GM12892 (cell line): ENCODE measurements around the gene PKM. TPM values are rescaled to one million over a fixed set of nuclear protein-coding genes. Genes with fewer than 3 reads are reported as not detected.
"Not testable (repeated sequence)": the region's sequence is repeated elsewhere in the genome, so short reads cannot be mapped to it uniquely, and the experiment has no call there.

Source experiments
- DNase-seq: peaks from one replicate; pipeline ENCODE4 v3.0.0; 2011; ENCODE audit not compliant: insufficient read length
- FAIRE-seq: peaks from 2 replicates; lab custom pipeline; 2011; peaks lifted over from hg19 to GRCh38; lab: Jason Lieb, UNC
- POLR2A ChIP-seq: IDR thresholded peaks from 2 replicates; pipeline ENCODE4 v1.6.1; 2011; ENCODE audit warnings: low read depth, low read length, control low read depth
- POLR2AphosphoS5 ChIP-seq: IDR thresholded peaks from 2 replicates; pipeline ENCODE4 v1.6.1; 2011; ENCODE audit warnings: low read depth, low read length, control low read depth
- TAF1 ChIP-seq: IDR thresholded peaks from 2 replicates; pipeline ENCODE4 v1.6.1; 2011; ENCODE audit warnings: low read depth, mild to moderate bottlenecking, control low read depth, low read length, borderline replicate concordance
- polyA plus RNA-seq: library from polyadenylated mRNA; unstranded; fragments of >200 nt; gene quantifications from one replicate; pipeline ENCODE4 v1.2.1, GENCODE V29; 2012; ENCODE audit warnings: missing spikeins, inconsistent platforms; ENCODE audit not compliant: missing spikeins

PKM gene
- polyA plus RNA-seq, result 1,976 TPM

DNA sequence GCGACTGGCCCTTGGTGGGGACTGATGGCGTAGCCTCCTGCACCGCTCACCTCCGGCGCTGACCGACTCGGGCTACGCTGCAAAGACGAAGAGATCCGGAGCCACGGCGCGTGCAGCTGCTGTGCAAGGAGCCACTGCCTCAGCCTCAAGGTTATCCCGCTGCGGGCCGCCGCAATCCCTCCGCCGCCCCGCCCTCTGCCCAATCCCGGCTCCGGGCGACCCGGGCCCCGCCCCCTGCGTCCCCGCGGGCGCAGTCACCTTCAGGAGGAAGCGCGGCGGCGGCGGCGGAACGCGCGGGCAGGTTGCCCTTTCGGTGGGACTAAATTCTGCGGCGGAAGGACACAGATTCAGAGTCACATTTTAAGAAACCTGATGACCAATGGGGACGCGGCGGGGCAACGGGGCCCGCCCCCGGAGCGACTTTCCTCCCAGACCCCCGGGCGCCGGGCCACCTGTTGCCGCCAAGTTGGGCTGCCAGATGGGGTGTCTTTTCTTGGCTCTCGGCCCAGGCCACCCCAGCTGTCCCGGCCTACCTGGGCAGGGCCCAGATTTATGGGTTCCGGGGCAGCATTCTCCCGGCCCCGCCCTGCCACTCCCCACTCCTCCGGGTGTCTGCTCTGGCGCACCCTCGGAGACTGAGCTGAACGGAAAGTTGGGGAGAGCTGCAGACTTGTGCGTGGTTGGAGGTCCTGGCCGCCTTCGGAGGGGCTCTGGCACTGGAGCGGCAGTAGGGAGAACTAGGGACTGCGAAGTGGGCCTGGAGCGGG is at the start of gene PKM:
Gene PKM (minus strand): TSS at position 125 of the 767 bp plus-strand sequence. CDS start 12,093 bp downstream, outside the sequence.
- peak; percentile 90 for FAIRE-seq
- peak; percentile 99 for TF ChIP-seq POLR2AphosphoS5
- TF ChIP-seq TAF1, result peak; percentile 99
- TF ChIP-seq POLR2A, result peak; percentile 99
- peak; percentile 86 for DNase-seq

- no peak for TF ChIP-seq TAF1
- TF ChIP-seq POLR2A, result no peak
- TF ChIP-seq POLR2AphosphoS5, result no peak
- FAIRE-seq, result no peak
- DNase-seq, result no peak
These were observed 49.8 kb upstream of the PKM start for GRCh38 chr15:72280751-72281150.

DNA sequence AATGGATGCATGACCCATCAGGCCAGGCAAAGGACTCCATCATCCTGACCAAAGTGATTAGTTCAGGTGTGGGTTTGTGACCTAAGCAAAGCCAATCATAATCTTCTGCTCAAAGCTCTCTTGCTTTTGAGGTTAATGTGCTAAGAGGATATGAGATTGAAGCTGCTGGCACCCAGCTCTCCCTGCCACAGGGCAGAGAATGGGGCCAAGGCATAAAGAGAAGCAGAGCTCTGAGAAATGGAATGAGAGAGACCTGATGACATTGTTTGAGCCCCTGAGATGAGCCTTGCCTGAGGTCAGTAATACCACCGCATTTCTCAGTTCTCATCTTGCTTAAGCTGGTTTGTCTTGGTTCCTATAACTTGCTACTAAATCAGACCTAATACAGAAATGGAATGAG is 47.7 kb upstream of the PKM start:
- no peak for TF ChIP-seq POLR2A
- TF ChIP-seq POLR2AphosphoS5, result no peak
- no peak for TF ChIP-seq TAF1
- DNase-seq (no peak), FAIRE-seq (no peak)

DNA sequence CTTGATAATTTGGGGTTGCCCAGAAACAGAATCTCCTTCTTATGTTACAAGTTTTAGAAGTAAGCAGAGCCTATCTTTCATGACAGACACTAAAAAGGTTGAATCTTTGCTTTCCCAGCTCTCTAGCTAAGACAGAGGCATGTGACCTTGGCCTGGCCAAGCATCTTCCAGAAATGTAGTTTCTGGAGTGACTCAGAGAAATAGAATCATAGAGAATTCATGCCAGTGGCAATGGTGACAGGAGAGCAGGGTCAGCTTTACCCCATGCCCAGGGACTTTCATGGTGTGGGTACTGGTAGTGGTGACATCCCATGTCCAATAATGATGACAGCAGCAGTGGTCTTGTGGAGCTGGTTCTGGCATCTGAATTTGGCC is 45.3 kb upstream of the PKM start:
- FAIRE-seq (no peak), DNase-seq (no peak)
- TF ChIP-seq POLR2A (no peak), TAF1 (no peak), POLR2AphosphoS5 (no peak)

- FAIRE-seq, DNase-seq: not testable (repeated sequence)
These were observed 44.8 kb upstream of the PKM start for GRCh38 chr15:72275635-72276325.

DNA sequence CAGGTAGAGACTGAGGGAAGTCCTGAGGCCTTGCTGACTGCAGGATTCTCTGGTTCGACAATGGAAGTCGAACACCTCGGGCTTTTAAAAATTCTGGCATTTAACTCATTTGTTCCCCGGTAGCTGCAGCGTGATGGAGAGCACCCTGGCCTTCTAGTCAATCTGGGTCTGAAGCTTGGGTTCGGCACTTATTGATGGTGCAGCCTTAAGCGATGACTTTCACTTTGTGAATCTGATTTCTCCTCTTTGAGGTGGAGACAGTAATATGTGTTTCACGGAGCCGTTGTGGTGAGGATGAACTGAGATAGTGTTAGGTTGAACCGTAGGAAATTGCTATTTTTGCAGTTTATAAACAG is 42.0 kb upstream of the PKM start:
- FAIRE-seq (peak; percentile 70), DNase-seq (no peak)
- no peak; the same call in none of the 2 replicates for TF ChIP-seq POLR2AphosphoS5

- DNase-seq (peak; percentile 97), FAIRE-seq (peak; percentile 99)
- TF ChIP-seq TAF1 (0 out of 2 replicates have a peak, but pooled peaks have one; percentile 39), POLR2A (peak; percentile 64; the same call in 1 of the 2 replicates), POLR2AphosphoS5 (peak; percentile 64; the same call in 1 of the 2 replicates)
These were observed 41.4 kb upstream of the PKM start, which contains the start of gene PARP6 for GRCh38 chr15:72272213-72272996. TSS of gene PARP6 (minus strand) at chr15:72272554. CDS start at chr15:72267477, 5,077 bp downstream.

- FAIRE-seq (no peak), DNase-seq (no peak)
- TF ChIP-seq TAF1 (no peak), POLR2A (no peak), POLR2AphosphoS5 (no peak)
These were observed 40.9 kb upstream of the PKM start for GRCh38 chr15:72271895-72272212.

DNA sequence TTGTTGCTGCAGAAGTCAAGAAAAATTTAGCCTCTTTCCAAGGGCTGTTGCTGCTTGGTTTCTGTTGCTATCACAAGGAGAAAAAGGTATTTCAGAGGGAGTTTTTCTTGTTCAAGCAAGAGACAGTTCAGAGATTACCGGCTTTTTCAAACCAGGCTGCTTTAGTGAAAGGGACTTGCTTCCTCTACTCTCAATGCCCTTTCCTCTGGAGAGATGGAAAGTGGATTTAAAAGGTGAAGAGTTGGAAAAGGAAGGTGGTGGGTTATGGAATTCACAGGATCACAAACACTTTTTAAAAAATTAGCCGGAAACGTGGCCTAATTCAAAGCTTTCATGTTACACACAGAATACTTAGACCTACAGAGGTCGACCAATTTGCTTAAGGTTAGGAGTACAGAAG is 40.2 kb upstream of the PKM start:
- TF ChIP-seq TAF1 (no peak), POLR2A (no peak), POLR2AphosphoS5 (no peak)
- FAIRE-seq, result no peak
- DNase-seq, result no peak

- TF ChIP-seq POLR2A (no peak), POLR2AphosphoS5 (no peak), TAF1 (no peak)
- FAIRE-seq (no peak), DNase-seq (no peak)
These were observed 38.7 kb upstream of the PKM start for GRCh38 chr15:72269739-72270138.

GRCh38 chr15:72265031-72265430 is 34.0 kb upstream of the PKM start:
- FAIRE-seq (no peak), DNase-seq (no peak)
- TF ChIP-seq POLR2A (no peak), TAF1 (no peak), POLR2AphosphoS5 (no peak)
